Epithelial cell of proximal tubule (primary cell): ENCODE results near the gene PPIL4. TPM values are rescaled to one million over a fixed set of nuclear protein-coding genes. Genes with fewer than 3 reads are reported as not detected.

ENCODE experiments used
- DNase-seq: peaks from one replicate; pipeline ENCODE4 v3.0.0-alpha.2; 2011; ENCODE audit warnings: low read depth
- H3K4me3 ChIP-seq: 2 replicates; pipeline ENCODE4 v1.5.1; 2011; ENCODE audit warnings: low read depth, mild to moderate bottlenecking, low read length
- CTCF ChIP-seq: conservative IDR thresholded peaks from 2 replicates; pipeline ENCODE4 v1.5.1; 2012; ENCODE audit warnings: low read depth, mild to moderate bottlenecking, low read length
- total RNA-seq: library from RNA; depleted of rRNA; stranded (reverse); fragments of >200 nt; gene quantifications from 2 replicates; pipeline ENCODE4 v1.2.3, GENCODE V29; 2015

Gene PPIL4
- total RNA-seq, 1 donor from 2014 or later, result 33.0 TPM

- TF ChIP-seq CTCF, result no peak
- DNase-seq, result no peak
- H3K4me3 ChIP-seq, result no peak overlapping the region
Measured at GRCh38 chr6:149534742-149535141, 11.1 kb downstream of the PPIL4 start.

GRCh38 chr6:149529650-149530049 lies 16.2 kb downstream of the PPIL4 start:
- H3K4me3 ChIP-seq, result no peak overlapping the region
- no peak for DNase-seq
- TF ChIP-seq CTCF, result no peak

- DNase-seq, result no peak
- no peak for TF ChIP-seq CTCF
- H3K4me3 ChIP-seq, result no peak overlapping the region
Measured at GRCh38 chr6:149515494-149515893, 30.3 kb downstream of the PPIL4 start.

GRCh38 chr6:149513915-149514314 lies 31.9 kb downstream of the PPIL4 start:
- no peak overlapping the region for H3K4me3 ChIP-seq
- no peak for DNase-seq
- no peak for TF ChIP-seq CTCF

- DNase-seq, result no peak
- TF ChIP-seq CTCF, result no peak
- no peak overlapping the region for H3K4me3 ChIP-seq
Measured at GRCh38 chr6:149510793-149511512, 34.9 kb downstream of the PPIL4 start.

- DNase-seq, result no peak
- no peak overlapping the region for H3K4me3 ChIP-seq
- TF ChIP-seq CTCF, result no peak
Measured at GRCh38 chr6:149508485-149508884, 37.4 kb downstream of the PPIL4 start.

- H3K4me3 ChIP-seq, result no peak overlapping the region
- no peak for DNase-seq
- no peak for TF ChIP-seq CTCF
Measured at GRCh38 chr6:149503872-149504271, 42.0 kb downstream of the PPIL4 start.
